ENCODE results near the gene TRPM6.
"Not testable (repeated sequence)": the region's sequence is repeated elsewhere in the genome, so short reads cannot be mapped to it uniquely, and the experiment has no call there.

DNA sequence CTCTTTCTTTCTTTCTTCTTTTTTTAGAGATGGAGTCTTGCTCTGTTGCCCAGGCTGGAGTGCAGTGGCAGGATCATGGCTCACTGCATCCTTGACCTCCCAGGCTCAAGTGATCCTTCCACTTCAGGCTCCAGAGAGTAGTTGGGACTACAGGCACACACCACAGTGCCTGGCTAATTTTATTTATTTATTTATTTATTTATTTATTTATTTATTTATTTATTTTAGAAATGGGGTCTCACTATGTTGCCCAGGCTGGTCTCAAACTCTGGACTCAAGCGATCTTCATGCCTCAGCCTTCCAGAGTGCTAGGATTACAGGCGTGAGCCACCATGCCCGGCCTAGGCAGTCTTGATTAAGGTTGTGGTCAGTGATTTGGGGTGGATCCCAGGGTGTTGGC lies 728 bp upstream of the TRPM6 start:
- TF ChIP-seq CTCF (conservative IDR thresholded peaks at IDR 0.05 in 1 of 2, IDR thresholded peaks at IDR 0.05 in 1 of 2; ENCODE audit: extremely low read depth in 1 of 2, insufficient read depth in 1 of 2, low read depth in 1 of 2, low read length in 2 of 2); EZH2 (IDR thresholded peaks at IDR 0.05; ENCODE audit: borderline replicate concordance, low read length): not testable (repeated sequence)

Data from mammary epithelial cell (primary cell).